IPS-NIHi11 (cell line): ENCODE data around the gene C16orf87.
A peak's percentile ranks its signal among the peaks of the same experiment; 100 is the strongest.
"Not testable (repeated sequence)": the region's sequence is repeated elsewhere in the genome, so short reads cannot be mapped to it uniquely, and the experiment has no call there.

Experiments used
- DNase-seq: peaks from one replicate; pipeline ENCODE4 v3.0.0; 2012; ENCODE audit warnings: mixed read lengths, low spot score

Gene C16orf87

GRCh38 chr16:46797501-46797900 lies 33.5 kb downstream of the C16orf87 start:
- no peak for DNase-seq

DNA sequence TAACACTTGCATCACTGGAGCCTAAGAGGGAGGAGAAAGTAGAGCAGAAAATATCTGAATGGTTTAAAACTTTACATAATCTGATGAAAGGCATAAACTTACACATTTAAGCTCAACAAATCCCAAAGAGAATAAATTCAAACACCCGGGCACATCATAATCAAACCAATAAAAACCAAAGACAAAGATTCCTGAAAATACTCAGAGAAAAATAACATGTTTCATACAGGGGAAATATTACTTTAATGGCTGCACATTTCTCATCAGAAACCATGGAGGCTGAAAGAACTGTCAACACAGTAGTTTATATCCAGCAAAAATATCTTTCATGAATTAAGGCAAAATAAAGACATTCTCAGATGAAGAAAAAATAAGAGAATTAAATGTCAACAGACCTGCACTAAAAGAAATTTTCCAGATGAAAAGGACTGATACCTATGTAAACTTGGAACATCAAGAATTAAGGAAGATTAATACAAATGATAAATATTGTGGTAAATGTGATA lies 34.2 kb downstream of the C16orf87 start:
- no peak for DNase-seq

DNA sequence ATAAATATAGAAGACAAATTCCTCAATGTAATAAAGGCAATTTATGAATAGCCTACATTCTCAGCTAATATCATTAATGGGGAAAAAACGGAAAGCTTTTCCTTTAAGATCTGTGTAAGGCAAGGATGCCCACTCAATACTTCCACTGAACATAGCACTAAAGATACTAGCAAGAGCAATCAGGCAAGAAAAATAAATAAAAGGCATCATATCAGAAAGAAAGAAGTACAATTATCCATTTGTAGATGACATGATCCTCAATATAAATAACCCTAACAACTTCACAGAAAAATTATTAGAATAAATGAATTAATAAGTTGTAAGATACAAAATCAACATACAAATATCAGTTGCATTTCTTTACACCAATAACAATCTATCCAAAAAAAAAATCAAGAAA lies 37.1 kb downstream of the C16orf87 start:
- DNase-seq, result no peak

GRCh38 chr16:46790599-46791270 lies 40.2 kb downstream of the C16orf87 start:
- no peak for DNase-seq

- peak; percentile 93 for DNase-seq
These were observed 41.2 kb downstream of the C16orf87 start for GRCh38 chr16:46789499-46790414.

DNA sequence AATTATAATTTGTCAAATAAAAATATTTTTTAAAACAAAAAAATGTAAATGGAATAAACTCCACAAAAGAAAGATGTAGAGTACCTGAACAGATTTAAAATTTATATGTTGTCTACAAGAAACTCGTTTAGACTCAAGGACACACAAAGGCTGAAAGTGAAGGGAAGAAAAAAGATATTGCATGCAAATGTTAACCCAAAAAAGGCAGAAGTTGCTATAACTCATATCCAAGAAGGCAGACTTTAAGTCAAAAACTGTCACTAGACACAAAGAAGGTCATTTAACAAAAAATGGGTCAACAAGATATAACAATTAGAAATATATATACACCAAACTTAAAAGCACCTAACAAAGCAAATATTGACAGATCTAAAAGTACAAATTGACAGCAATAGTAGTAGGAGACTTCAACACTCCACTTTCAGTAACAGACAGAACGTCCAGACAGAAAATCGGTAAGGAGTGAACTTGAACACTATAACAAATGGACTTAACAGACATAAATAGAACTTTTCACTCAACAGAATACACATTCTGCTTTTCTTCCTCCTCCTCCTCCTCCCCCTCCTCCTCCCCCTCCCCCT lies 42.0 kb downstream of the C16orf87 start:
- no peak for DNase-seq

- DNase-seq, result no peak
These were observed 43.1 kb downstream of the C16orf87 start for GRCh38 chr16:46787909-46788308.

DNA sequence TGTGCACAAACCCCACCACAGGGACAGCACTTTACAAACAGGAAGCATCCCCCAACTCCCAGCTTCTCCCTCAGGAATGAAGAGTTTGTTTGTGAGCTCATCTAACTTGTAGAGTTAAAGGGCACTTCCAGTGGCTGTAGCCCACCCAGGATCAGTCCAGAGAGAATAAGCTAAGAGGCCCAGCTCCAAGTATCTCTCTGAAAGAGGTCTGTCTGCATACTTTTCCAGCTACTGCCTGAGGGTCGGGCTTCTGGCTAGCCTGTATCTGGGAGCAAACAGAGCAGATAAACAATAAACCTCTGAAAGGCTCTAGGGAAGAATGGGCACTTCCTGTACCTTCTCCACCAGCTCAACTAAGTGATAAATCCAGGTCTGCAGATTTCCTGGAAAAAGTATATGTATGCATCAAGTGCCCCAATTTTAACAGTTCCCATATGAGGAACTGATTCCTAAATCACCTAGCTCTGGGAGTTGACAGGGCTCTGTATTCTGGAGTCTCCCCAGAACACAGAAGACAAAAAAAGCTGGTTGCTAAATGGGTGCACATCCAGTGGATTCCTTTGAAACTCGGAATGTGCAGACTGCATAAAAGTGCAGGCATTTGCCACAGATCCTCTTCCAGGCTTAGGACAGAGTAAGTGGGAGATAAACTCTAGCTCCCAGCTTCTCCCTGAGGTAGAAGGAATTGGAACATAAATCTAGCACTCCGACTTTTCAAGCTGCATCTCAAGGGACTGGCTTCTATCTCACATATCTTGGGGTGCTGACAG lies 45.7 kb downstream of the C16orf87 start:
- no peak for DNase-seq

DNA sequence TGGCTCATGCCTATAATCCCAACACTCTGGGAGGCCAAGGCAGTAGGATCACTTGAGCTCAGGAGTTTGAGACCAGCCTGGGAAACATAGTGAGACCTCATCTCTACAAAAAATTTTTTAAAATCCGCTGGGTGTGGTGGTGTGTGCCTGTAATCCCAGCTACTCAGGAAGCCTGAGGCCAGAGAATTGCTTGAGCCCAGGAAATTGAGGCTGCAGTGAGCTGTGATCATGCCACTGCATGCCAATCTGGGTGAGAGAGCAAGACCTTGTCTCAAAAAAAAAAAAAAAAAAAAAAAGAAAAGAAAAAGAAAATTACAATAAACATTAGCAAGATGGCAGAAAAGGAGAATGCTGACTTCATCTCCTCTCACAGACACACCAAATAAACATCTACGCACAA lies 46.4 kb downstream of the C16orf87 start:
- DNase-seq, result not testable (repeated sequence)

DNA sequence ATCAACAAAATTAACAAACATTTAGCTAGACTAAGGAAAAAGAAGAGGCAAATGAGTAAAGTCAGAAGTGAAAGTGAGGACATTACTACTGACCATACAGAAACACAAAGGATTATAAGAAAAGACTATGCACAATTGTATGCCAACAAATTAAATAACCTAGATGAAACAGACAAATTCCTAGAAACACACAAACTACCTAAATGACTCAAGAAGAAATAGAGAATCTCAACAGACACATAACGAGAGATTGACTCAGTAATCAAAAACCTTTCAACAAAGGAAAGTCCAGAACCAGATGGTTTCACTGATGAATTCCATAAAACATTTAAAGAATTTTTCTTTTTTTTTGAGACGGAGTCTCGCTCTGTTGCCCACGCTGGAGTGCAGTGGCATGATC lies 47.2 kb downstream of the C16orf87 start:
- no peak for DNase-seq

GRCh38 chr16:46782320-46782719 lies 48.7 kb downstream of the C16orf87 start:
- DNase-seq, result no peak

DNA sequence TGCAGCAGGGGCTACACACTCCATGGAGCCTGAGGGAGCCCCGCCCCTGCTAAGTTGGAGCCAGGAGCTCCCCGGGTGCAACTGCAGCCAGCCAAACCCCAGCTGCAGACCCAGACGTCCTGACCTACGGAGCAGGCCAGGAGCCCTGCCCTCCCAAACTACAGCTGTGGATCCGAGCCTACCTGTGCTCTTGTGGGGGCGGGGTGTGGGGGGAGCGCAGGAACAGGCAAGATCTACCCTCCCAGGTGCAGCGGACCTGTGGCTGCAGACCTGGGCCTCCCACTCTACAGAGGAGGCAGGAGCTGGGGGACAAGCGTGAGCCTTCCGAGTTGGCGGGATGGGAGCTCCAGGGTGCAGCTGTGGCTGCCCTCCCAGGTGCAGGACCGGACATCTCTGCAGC lies 53.2 kb downstream of the C16orf87 start:
- no peak for DNase-seq

DNA sequence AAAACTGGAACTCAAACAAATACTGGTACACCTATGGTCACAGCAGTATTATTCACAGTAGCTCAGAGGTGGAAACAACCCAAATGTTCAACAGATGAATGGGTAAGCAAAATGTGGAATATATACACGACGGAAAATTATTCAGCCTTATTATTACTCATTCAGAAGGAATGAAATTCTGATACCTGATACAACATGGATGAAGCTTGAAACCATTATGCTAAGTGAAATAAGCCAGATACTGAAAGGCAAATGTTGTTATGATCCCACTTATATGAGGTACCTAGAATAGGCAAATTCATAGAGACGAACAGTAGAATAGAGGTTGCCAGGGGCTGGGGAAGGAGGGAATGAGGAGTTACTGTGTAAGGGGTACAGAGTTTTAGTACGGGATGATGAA lies 55.8 kb downstream of the C16orf87 start:
- DNase-seq, result no peak

GRCh38 chr16:46774743-46775177 lies 56.2 kb downstream of the C16orf87 start:
- no peak for DNase-seq

DNA sequence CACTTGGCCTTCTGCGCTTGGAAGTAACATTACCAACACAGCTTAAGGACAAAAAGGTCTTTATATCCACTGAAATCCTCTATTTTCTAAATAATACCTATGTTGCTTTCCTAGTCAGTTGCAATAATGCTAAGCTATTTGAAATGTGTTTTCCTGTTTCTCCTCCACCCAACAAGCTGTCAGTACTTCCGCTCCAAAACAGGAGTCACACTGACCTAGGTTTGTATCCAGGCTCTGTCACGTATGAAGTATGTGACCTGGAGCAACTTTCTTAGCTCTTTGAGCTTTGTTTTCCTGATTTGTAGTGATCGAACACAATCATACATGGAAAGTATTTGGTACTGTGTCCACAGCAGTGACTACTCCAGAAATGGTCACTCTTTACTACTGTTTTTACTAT lies 58.5 kb downstream of the C16orf87 start:
- DNase-seq, result no peak

DNA sequence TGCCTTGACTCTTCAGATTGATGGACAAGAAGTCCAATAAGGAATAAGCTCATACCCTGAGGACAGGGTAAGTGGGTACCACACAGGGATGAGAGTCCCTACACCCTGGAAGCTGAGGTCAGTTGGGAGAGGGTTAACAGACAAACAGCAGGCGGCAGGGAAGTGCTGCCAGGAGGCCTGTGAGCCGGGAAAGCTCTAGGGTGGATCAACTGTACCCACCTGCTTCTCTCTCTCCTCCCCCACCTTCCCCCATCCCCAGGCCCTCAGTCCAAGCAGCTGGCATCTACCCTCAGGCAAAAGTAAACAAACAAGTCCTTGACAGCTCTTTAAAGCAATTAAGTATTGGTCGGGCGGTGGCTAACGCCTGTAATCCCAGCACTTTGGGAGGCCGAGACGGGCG lies 62.2 kb downstream of the C16orf87 start:
- no peak for DNase-seq

DNA sequence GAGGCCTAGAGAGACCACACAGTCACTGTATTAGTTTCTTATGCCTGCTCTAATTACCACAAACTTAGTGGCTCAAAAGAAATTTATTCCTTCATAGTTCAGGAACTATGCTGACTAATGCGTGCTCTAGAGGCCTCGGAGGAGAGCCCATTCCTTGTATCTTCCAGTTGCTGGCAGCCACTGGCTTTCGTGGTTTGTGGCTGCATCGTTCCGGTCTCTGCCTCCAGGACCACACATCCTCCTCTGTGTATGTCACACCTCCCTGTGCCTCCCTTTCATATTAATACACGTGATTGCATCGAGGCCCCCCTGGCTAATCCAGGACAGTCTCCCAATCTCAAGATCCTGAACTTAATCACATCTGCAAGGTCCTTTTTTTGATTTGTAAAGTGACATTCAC lies 65.9 kb downstream of the C16orf87 start:
- no peak for DNase-seq

DNA sequence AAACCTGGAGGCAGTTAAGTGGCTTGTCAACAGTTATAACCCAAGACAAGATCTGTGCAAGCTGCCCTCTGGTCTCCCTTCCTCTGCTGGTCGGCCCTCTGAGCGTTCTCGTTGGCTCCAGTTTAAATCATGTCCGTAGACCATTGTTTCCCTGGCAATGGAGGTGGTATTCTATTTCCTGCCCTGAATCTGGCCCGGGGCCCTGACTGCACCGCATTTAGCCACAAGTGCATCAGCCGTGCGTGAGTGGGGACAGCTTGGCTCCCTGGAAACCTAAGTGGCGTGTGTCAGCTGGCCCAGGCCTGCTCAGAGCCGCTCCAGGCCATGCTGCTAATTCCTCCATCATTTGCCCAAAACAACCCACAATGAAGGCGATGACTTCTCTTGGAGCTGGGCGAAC lies 67.8 kb downstream of the C16orf87 start:
- DNase-seq, result no peak

- no peak for DNase-seq
These were observed 68.4 kb downstream of the C16orf87 start for GRCh38 chr16:46762583-46762982.

DNA sequence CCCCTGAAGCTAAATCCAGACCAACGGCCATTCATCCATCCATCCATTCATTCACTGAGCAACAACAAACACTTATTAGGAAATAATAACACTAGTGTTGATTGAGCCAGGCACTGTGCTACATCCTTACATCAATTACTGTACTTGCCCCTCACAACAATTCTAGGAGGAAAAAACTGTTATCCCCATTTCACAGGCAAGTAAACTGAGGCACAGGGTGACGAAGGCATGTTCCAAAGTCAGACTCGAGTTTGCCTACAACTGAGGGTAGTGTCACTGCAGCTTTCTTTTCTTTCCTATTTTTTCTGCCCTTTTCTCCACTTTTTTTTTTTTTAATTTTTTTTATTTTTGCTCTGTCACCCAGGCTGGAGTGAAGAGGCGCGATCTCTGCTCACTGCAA lies 71.7 kb downstream of the C16orf87 start:
- no peak for DNase-seq

DNA sequence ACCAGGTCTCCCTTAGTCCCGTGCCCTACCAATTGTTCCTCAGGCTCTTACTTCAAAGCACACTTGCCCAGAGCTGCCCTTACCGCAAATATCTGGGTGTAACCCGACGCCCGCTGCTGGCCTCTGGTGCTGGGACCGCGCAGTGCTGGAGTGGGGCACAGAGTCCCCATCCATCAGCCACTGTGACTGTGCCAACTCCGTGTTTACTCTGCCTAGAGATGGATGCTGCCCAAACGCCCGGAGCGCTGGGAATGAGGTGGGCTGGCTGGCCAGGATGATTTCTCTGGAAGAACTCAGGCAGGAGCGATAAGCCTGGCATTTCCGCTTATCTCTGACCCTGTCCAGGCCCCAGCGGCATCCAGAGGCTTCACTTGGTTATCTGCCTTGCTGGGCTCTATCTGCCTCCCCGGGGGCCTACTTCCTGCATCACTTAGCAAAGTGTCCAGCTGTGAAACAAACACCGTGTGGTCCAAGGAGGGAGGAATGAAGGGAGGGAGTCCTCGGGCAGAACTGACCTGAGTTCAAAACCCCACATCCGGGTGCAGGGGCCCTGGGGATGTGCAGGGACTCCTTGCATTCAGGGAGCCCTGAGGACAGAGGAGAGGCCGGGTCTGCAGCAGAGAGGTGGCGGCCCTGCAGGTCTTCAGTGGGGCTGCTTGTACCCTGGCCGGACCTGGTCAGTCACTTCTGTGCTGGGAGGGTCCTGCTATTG lies 73.5 kb downstream of the C16orf87 start:
- no peak for DNase-seq
